ENCODE data around the gene STAT4.

STAT4 gene

GRCh38 chr2:191012845-191013681 is 137.7 kb downstream of the STAT4 start:
- no peak for TF ChIP-seq CTCF (IDR thresholded peaks at IDR 0.05)

GRCh38 chr2:191012346-191012745 is 138.4 kb downstream of the STAT4 start:
- no peak for TF ChIP-seq CTCF (IDR thresholded peaks at IDR 0.05)

- TF ChIP-seq CTCF (IDR thresholded peaks at IDR 0.05) = no peak
Observed at GRCh38 chr2:191010887-191011885, 139.6 kb downstream of the STAT4 start.

- TF ChIP-seq CTCF (IDR thresholded peaks at IDR 0.05) = no peak
Observed at GRCh38 chr2:191009541-191010374, 141.0 kb downstream of the STAT4 start.

- no peak for TF ChIP-seq CTCF (IDR thresholded peaks at IDR 0.05)
Observed at GRCh38 chr2:191008286-191008685, 142.5 kb downstream of the STAT4 start.

GRCh38 chr2:191006997-191007783 is 143.6 kb downstream of the STAT4 start:
- TF ChIP-seq CTCF (IDR thresholded peaks at IDR 0.05) = no peak
